Stimulated activated CD4-positive, alpha-beta T cell treated with anti-CD3 and anti-CD28 coated beads, Interleukin-1b, Interleukin-23, amount 100 ng/mL, for 4 hours (primary cell): ENCODE measurements around the gene SCARF2.
"Not testable (repeated sequence)": the region's sequence is repeated elsewhere in the genome, so short reads cannot be mapped to it uniquely, and the experiment has no call there.

Experiments used
- DNase-seq, 2 donors: peaks; one replicate each; pipeline ENCODE4 v3.0.0-alpha.2; 2020; ENCODE audit warnings: low read depth in 2 of 2

SCARF2 gene

DNA sequence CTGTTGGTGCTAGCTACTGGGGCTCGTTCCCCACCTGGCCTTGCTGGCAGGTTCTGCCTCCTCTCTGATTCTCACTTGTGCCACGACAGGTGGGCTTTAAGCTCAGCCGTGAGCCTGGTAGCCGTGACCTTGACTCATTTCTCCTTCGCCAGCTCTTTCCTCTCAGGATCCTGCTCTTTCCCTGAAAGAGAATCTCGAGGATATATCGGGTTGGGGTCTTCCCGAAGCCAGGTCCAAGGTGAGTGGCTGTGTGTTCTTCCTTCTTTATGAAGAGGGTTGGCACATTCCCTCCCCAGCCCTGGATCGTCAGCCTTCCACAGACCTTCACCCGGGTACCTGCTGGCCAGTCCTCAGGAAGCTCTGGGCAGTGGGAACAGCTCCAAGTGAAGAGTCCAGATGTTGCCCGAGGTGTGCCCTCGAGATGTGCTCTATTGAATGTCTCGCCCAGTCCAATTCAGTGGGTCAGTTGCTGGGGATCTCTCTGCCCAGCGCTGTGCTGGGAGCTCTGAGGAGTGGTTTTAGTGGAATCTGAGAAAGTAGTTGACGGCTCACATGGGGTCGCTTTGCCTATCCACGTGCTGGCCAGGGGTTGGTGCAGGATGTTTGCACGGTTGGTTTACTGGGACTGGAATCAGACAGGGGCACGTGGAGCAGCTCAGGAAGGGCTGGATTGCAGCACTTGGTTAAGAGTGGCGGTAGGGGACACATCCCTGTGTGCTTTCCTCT, 42.3 kb downstream of the SCARF2 start:
- no peak for DNase-seq

DNA sequence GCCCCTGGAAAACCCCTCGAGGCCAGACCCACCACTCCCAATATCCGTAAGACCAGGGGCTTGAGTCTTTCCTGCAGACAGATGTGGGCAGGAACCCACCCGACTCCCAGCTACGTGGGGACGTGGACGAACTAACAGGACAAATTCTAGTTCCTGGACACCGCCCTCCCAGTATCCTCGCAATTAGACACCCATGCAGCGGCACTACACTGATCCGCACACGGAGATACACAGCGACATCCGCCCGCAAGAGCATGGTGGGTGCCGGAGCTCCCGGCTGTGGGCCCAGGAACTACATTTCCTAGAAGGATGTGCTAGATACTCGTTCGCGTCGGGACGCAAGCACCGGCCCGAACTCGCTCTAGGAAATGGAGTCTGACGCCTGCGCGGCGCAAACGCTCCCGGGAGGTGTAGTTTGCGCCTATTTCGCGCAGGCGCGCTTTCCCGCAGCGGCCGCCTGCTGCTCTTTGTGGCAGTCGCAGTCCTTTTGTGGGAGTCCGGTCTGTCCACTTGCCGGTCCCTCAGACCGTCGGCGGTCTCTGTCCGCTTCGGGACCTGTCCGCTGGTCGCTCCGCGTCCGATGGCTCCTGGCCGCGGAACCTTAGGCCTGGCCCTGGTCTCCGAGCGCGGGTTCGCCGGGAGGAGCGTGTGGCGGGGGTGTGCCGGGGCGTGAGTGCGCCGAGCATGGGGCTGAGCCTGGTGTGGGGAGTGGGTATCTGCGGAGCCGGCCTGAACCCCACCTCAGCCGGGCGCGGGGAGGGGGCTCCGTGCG, 43.7 kb downstream of the SCARF2 start, which contains the start of gene ZNF74:
Gene ZNF74 (plus strand): TSS at position 447 of the 772 bp plus-strand sequence. CDS start 478 bp downstream, outside the sequence.
- peak; percentile 67 to 76 for DNase-seq

DNA sequence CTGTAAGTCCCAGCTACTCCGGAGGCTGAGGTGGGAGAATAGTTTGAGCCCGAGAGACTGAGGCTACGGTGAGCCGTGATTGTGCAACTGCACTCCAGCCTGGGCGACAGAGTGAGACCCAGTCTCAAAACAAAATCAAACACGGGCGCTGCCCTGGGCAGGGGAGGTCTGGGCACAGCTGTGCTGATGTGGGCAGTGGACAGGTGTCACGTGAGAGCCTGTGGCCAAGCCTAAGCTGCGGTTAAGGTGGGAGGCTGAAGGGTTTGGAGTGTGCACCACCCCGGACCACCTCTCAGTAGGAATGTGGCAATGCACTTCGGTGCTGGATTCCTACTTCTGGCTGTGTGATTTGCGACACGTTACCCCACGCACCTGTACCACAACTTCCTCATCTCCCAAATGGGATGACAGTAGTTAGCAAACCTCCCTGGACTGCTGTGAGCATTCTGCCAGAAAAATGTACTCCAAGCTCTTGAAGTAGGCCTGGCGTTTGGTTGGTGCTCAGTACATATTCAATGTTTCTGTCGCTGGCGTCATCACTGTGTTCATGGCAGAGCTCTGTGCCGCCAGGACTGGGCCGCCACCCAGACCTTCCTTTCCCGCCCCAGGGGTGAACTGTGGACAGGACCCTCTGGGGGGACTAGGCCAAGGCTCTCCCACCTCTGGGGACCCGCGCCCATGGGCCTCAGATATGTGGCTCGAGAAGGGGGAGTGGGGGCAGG, 44.5 kb downstream of the SCARF2 start:
- no peak for DNase-seq

DNA sequence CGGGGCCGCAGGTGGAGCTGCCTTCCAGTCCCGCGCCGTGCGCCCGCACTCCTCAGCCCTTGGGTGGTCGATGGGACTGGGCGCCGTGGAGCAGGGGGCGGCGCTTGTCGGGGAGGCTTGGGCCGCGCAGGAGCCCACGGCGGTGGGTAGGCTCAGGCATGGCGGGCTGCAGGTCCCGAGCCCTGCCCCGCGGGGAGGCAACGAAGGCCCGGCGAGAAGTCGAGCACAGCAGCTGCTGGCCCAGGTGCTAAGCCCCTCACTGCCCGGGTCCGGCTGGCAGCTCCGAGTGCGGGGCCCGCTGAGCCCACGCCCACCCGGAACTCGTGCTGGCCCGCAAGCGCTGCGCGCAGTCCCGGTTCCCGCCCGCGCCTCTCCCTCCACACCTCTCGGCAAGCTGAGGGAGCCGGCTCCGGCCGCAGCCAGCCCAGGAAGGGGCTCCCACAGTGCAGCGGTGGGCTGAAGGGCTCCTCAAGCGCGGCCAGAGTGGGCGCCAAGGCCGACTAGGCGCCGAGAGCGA, 45.2 kb downstream of the SCARF2 start:
- DNase-seq: not testable (repeated sequence)

DNA sequence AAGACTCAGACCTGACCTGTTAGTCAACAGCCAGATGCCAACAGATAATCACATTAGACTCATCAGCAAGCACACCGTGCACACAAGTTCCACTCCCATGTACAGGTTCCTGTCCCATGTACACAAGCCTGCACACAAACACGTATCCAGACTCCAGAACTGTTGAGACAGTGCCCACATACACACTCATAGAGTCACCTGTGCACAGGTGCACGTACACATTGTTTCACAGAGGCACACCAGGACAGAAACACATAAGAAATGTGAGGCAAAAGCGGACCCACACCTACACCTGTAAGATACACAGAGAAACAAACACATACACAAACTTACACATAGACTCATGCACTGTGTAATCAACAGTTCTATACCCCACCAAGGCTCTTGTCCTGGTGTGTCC, 46.4 kb downstream of the SCARF2 start:
- no peak for DNase-seq

DNA sequence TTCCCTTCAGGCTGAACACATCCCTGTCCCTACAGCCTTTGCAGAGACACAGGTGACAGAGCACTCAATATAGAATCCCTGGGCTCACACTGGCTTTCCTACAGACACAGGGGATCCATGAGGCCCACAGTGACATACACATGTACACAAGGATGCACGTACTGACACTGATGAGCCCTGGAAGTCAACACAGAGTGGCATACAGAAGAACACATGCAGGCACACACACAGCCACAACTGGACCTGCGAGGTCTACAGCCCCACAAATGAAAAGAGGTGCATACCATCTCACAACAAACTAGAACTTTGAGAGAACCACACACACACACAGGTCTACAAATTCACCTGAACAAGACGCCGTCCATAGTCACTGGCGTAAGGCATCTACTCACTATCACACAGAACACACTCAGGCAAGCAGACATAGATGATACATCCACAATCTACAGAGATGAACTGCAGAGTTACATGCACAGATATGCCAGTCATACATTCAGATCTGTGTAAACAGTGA, 47.2 kb downstream of the SCARF2 start:
- no peak for DNase-seq

DNA sequence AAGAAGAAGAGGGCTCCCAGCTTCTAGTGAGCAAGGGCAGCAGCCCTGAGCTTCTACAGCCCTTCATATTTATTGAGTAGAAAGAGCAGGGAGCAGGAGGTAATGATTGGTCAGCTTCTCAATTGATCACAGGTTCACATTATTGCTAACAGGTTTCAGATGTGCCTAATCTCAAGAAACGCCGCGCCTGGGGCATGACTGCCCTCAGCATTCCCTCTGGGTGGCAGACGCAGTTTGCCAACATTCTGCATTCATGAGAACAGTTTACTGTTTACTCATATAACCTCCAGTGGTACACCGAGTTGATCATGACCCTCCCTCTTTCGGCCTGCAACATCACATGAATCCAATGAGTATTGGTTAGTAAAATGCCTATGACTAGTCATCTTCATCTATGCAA, 48.3 kb downstream of the SCARF2 start:
- no peak for DNase-seq

DNA sequence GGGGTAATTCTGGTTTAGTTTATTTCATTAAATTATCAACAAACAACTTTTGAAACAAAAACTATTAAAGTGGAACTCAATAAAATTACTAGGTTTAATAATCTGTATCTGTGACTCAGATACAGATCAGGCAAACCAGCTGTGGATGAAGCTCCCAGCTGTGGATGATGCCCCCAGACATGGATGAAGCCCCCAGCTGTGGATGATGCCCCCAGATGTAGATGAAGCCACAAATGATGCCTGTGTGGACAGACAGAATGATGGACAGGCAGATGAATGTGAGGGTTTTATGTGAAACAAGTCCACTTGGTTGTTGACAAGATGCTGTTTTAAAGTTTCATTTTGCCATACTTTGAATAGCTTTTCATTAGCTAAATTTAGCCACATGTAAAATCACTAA, 49.4 kb downstream of the SCARF2 start:
- no peak for DNase-seq

DNA sequence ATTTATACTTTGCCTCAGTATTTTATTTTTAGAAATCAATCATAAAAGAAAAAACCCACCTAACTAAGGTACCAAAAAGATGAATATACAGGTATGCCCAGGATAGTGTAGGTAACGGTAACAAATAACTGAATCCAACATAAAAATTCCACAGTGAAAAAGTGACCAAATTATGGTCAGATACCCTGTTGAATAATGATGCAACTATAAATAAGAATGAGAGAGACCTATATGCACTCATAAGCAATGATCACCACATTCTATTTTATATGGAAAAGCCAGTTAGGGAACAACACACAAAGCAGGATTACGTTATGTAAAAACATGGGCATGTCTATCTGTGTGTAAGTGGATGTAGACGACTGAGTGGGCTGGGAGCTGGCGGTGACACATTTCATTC, 50.7 kb downstream of the SCARF2 start:
- DNase-seq: no peak

DNA sequence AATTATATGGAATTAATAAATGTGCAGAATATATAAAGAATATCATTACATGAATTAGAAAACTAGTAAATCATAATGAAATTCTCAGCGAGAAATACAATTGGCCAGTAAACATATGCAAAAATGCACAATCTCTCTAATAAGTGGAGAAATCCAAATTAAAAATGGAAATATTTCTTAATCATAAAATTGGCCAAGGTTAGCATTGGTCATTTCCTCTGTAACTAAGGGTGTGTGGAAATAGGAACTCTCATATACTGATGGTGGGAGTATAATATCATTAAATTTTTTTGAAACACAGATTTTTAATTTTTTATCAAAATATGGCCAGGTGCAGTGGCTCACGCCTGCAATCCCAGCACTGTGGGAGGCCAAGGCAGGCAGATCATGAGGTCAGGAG, 51.3 kb downstream of the SCARF2 start:
- no peak for DNase-seq

DNA sequence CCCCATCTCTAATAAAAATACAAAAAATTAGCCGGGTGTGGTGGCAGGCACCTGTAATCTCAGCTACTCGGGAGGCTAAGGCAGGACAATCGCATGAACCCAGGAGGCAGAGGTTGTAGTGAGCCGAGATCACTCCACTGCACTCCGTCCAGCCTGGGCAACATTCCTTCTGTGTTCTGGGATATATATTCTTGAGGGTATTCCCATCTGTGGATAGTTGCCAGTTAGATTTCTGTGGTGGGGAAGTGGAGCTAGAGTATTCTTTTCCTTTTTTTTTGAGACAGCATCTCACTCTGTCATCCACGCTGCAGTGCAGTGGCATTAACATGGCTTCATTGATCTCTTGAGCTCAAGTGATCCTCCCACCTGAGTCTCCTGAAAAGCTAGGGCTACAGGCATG, 52.8 kb downstream of the SCARF2 start:
- no peak for DNase-seq

DNA sequence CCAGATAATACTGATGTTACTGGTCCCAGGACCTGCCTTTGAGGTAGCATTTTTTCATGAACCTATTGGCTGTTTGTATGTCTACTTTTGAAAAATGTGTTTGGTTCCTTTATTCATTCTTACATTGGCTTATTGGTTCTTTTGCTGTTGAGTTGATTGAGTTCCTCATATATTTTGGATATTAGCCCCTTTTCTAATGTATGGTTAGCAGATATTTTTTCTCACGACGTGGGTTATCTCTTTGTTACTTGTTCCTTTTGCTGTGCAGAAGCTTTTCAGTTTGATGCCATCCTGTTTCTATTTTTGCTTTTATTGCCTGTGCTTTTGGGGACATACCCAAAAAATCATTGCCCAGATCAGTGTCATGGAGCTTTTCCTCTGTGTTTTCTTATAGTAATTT, 53.5 kb downstream of the SCARF2 start:
- no peak for DNase-seq

DNA sequence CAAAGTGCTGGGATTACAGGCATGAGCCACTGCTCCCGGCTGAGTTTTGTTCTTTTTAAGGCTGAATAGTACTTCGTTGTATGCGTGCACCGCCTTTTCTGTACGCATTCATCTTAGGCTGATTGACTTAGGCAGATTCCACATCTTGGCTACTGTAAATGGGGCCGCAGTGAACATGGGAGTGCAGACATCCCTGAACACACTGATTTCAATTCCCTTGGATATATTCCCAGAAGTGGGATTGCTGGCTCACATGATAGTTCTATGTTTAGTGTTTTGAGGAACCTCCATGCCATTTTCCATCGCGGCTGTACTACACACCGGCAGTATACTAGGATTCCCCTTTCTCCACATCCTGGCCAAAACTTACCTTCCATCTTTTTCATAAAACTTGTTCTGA, 54.1 kb downstream of the SCARF2 start:
- no peak for DNase-seq

DNA sequence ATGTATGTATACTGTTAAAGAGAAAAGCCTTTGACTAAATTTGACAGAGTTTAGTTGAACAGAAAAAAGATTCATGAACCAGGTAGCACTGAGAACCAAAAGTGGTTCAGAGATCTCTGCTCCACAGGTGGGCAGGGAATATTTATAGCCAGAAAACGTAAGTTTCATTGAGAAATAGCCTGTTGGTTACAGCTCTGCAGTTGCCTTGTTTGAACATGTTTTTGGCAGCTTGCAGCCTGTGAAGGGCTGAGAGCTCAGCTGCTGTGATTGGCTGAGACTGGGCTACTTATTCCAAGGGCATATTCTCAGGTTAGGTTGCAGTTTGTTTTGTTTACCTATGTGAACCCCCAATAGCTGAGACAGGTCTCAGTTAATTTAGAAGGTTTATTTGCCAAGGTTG, 57.1 kb downstream of the SCARF2 start:
- no peak for DNase-seq

DNA sequence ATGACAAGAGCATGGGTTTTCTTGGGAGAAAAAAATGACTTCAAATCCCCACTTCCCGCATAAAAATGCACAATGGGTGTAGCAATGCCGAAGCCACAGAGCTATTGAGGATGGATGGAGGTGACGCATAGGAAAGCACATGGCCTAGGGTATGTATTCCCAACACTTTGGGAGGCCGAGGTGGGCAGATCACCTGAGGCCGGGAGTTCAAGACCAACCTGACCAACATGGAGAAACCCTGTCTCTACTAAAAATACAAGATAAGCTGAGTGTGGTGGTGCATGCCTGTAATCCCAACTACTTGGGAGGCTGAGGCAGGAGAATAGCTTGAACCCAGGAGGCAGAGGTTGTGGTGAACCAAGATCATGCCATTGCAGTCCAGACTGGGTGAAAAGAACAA, 58.9 kb downstream of the SCARF2 start:
- DNase-seq: not testable (repeated sequence)

DNA sequence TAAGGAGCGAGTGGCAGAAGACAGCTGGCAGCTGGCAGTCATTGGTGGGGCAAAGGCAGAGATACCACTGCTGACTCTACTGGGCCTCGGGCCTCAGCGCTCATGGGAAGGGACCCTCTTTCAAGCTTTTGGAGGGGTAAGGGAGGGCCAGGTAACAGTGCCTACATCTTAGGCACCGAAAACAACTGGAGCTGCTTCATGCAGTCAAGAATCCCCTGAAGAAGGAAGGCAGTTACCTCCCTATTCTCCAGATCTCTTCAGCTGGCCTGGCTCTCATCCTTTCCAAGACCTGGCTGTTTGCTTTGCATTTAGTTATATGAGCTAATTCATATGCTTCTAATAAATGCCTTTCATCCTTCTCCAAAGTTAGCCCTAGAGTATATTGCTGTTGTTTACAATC, 59.5 kb downstream of the SCARF2 start:
- DNase-seq: no peak

DNA sequence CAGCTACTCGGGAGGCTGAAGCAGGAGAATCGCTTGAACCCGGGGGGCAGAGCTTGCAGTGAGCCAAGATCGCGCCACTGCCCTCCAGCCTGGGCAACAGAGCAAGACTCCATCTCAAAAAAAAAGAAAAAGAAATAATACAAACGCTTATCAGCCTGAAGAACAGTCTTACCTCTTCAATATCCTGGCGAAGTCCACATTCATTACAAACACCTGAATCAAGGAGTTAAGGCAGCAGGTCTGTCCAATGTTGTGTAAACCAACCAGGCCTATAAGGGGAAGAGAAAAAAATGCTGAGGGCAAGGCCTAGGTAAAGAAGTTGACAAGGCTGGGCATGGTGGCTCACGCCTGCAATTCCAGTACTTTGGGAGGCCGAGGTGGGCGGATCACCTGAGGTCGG, 60.6 kb downstream of the SCARF2 start:
- not testable (repeated sequence) for DNase-seq

DNA sequence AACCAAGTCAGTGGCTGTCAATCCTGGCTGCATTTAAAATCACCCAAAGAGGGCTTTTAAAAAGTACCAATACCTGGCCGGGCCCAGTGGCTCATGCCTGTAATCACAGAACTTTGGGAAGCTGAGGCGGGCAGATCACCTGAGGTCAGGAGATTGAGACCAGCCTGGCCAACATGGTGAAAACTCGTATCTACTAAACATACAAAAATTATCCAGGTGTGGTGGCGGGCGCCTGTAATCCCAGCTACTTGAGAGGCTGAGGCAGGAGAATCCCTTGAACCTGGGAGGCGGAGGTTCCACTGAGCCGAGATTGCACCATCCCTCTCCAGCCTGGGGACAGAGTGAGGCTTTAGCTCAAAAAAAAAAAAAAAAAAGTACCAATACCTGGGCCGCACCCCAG, 61.3 kb downstream of the SCARF2 start:
- DNase-seq: not testable (repeated sequence)
